Stimulated activated CD8-positive, alpha-beta memory T cell treated with anti-CD3 and anti-CD28 coated beads, Interleukin-12 subunit alpha, Interleukin-12 subunit beta, amount 100 ng/mL, for 24 hours (primary cell): ENCODE results near the gene THAP7.
"Not testable (repeated sequence)": the region's sequence is repeated elsewhere in the genome, so short reads cannot be mapped to it uniquely, and the experiment has no call there.

Experiments used
- DNase-seq: peaks from one replicate; pipeline ENCODE4 v3.0.0-alpha.2; 2020; ENCODE audit errors: extremely low read depth

The THAP7 gene

GRCh38 chr22:21013657-21014201 lies 11.8 kb upstream of the THAP7 start:
- DNase-seq: no peak

GRCh38 chr22:21012446-21013407 lies 10.8 kb upstream of the THAP7 start:
- DNase-seq: no peak

DNA sequence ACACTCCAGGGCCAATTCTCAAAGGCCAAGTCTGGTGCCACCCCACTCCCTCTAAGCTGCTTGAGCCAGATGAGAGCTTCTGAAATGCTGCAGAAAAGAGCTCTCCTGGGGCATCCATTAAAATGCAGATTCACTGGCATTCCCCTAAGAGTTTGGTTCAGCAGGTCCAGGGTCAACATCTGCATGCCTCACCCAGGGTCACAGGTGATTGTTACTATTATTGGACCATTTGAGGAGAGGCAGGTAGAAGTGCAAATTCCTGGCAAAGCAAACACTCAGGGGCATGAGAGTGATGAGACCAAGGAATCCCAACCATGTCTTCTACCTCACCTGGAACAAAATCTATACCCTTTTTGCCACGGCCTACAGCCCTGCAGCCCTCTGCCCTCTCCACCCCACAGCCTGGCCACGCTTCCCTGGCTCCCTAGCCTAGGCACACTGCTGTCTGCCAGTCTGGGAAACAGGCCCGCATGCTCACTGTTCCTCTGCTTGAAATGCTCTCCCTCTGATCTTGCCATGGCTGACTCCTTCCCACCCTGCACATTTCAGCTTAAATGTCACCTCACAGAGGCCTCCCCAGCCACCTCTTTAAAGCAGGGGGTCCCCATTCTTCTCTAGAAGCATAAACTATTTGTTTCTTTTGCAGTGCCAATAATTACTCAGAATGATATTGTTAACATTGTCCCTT lies 8.7 kb upstream of the THAP7 start:
- no peak for DNase-seq

GRCh38 chr22:21009638-21010425 lies 7.9 kb upstream of the THAP7 start:
- DNase-seq: no peak

- DNase-seq: not testable (repeated sequence)
These were observed 7.3 kb upstream of the THAP7 start for GRCh38 chr22:21009208-21009607.

GRCh38 chr22:21003782-21004181 lies 1.9 kb upstream of the THAP7 start:
- DNase-seq: no peak

DNA sequence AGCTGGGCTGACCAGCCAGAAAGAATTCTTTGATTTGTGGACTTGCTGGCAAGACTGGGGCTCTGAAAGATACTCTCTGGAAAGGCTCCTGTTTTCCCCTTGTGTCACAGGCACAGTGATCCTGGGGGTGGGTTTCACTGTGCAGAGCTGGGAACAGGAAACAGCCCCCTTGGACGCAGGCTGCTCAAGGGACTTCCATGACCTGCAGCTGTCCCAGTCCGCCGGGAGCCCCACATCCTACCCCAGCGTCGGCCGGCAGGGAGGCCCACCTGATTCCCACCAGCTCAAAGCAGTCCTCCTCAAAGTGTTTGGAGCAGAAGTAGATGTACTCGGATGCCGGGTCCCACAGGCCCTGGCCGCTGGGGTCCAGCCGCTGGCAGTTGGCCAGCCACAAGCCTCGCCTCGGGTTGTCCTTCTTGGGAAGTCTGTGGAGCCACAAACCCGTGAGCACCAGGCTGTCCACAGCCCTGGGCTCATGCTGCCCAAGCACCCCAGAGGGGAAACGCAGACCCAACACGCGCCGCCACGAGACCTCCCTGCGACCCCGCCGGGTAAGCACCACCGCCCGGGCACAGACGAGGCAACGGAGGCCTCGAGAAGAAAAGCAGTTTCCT lies 824 bp downstream of the THAP7 start:
- DNase-seq: no peak

DNA sequence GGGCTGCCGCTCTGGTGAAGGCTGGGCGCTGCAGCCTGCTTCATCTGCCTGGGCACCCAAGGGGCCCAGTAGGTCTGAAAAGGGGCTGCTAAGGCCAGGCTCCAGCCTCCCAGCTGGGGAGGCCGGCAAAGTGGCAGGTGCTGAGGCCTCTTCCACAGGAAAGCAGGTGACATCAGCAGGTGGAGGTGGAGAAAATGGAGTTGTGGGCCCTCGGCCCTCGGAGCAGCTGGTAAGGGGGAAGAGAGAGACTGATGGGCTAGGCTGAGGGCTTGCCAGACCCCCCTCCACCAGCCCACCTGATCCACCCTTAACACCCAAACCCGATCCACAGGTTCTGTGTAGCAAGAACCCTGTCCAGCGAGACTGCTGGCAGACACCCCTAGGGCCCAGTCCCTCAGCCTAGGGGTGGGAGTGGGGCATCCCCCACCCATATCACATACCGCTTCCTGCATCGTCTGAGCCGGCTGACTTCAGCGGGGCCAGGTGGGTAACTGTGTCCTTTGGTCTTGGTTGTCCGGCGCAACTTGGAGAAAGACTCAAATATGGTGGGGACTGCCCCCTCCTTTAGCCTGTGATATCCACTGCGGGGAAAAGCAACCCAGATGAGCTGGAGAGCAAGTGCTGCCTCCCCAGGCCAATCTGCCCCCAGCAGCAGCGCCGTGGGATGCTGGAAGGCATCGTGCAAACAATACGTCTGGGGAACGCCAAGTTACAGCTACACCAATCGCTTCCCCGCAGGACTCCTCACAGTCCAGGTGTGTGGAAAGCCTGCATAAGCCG lies 1.5 kb downstream of the THAP7 start:
- no peak for DNase-seq

DNA sequence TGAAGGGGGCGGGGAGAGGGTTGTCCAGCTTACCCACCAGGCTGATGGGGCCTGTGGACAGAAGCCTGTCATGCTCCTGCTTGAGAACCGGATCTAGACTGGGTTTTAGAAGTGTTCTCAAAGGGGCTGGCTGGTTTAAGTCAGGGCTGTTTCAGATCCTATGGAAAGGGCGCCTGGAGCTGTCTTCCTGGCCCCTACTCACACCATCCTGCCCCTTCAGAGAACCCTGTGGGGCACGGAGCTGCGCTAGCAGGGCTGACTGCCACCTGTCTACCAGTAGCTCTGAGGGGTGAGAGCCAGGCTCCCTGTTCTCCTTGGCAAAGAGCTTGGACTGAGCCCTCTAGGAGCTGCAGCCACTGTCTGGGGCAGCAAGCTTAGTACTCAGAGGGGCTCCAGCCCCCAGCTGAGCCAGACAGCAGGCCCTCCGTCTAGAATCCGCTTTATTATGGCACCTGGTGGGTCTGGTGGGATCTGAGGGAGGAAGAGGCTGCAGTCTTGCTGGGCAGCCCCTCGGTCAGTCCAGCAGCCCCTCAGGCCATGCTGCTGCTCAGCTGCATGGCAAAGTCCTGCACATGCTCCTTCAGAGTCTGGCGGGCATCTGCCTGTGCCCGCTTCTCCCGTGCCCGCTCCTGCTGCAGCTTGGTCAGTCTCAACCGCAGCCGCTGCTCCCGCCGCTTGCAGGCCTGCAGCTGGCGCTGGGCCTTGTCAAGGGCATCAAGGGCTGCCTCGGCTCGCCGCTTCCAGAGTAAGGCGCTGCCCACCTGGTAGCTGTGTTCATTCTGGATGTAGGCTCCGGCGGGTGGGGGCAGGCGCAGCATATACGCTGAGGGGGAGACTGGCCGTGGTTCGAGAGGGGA lies 2.3 kb downstream of the THAP7 start:
- DNase-seq: no peak

DNA sequence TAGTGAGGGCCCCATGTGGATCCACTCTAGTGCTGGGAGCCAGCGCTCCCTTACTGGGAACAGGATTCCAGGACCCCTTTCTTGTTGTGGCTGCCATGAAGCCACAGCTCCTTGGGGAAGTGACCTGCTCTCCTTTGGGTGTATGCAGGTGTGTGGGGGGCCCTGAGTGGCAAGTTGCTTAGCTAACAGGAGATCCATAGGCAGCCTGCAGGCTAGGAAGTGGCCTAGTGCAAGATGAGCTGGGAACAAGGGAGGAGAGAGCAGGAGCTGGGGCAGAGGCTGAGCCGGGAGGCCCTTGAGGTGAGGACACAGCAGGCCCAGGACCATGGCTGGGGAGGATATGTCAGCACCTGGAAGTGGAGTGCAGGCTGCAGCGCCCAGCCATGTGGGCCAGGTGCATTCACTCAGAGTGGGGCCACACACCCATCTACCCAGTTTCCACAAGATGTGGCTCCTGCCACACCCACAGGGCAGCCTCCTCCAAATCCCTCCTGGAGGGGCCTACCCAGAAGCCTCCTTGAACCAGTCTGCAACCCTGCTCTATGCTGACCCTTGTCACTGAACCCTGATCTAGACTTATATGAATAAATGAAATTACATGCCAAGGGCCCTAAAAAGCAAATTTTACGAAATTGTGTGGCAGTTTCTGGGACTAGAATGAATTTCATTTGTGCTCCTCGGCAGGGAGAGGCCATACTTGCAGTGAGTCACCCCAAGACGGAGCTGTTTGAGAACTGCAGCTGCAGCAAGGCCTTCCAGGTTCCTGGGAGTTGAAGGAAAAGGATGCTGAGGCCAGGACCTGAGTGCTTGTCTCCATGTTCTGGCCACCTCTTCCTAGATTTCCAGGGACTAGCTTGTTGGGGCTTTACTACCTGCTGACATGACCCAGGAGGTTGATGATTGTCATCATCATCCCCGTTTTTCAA lies 3.2 kb downstream of the THAP7 start:
- DNase-seq: no peak

DNA sequence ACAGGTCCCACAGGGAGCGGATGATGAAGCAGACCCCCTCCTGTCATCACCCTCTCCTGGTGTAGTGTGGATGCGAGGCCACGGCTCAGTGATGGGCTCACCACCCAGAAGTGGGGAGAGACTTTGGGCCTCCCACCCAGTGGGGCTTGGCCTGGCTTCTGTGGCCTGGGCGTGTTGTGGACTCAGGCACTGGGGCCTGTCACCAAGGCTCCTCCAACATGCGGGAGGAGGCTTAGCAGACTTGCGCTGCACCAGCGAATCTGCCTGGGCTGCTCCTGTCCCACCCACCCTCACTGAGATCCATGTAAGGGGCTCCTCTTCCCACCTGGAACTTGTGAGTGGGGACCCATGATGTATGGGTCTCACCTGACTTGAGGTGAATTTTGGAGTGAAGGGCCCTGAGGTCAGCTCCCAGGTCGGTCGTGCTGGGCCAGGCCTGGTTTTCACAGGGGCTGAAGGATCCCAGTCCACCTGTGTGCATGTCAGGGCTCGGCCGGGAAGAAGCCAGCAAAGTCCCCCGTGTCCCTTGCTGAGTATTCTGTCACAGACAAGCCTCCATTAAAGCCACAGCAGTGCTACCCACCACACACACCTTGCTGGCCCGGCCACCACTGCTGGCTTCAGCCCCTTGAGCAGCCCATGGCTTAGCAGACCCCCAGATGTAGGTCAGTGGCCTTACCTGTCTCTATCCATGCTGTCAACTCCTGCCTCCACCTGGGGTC lies 4.2 kb downstream of the THAP7 start:
- no peak for DNase-seq

DNA sequence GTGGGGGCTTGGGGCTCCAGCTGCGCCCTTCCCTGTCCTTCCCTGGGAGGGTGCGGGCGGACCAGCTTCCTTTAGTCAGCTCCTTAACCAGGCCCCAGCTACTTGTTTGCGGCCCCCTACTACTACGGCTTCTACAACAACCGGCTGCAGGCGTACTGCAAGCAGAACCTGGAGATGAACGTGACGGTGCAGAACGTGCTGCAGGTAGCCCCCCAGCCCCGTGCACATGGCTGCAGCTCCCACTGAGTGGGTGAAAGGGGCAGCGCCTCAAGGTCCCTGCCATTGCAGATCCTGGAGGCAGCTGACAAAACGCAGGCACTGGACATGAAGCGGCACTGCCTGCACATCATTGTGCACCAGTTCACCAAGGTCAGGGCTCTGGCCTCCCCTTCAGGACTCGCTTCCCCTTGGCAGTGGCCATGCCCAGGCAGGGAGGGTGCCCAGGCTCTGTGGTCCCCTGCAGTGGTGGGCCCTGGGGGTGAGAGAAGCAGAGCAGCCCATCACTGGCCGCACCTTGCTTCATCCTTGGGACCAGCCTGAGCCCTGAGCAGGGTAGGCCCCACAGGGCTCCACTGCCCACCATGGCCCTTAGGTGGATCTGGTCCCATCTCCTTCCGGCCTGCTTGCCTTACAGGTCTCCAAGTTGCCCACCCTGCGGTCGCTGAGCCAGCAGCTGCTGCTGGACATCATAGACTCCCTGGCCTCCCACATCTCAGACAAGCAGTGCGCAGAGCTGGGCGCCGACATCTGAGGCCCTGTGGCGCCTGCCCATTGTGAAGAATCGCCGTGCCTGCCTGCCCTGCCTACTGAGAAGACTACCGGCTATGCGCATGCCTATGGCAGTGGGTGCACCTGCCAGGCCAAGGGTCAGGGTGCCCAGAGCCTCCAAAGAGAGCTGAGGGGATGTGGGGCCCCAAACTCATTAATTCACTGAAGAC lies 5.1 kb downstream of the THAP7 start:
- no peak for DNase-seq

- no peak for DNase-seq
These were observed 5.9 kb downstream of the THAP7 start for GRCh38 chr22:20996031-20996410.

DNA sequence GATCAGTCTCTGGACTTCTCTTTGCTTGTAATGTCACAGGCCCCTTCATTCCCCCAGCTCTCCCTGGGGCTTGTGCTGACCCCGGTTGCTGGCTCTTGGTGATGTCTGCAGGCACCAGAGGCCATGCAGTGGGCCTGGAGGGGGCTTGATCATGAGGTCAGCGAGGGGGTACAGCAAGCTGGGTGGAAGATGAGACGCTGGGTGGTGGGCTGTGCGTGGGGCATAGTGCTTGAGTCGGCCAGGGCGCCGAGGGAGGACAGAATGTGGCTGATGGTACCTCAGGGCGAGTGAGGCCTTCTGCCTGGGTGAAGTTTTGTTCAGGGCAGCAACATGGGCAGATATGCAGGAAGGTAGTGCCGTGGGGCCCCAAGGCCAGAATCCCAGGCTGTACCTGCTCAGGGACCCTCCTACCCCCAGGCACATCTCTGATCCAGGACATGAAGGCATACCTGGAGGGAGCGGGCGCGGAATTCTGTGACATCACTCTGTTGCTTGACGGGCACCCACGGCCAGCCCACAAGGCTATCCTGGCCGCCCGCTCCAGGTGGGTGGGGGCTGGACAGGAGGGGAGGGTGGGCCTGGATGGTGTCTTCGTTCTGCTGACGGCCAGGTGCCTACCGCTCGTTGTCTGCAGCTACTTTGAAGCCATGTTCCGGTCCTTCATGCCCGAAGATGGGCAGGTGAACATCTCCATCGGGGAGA lies 6.4 kb downstream of the THAP7 start:
- DNase-seq: no peak

DNA sequence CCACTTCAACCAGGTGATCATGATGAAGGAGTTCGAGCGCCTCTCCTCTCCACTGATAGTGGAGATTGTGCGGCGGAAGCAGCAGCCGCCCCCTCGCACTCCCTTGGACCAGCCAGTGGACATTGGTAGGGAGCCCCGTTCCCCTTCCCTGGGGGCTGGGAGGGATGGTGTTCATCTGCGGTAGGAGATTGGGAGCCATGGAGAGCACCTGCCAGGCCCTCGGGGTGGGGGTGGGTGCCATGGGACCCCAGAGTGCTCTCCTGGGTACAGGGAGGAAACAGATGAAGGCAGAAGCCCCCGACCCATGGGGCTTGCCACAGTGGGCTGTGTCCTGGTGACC lies 7.0 kb downstream of the THAP7 start:
- DNase-seq: no peak

GRCh38 chr22:20994128-20994901 lies 7.6 kb downstream of the THAP7 start:
- no peak for DNase-seq
